Measurements from ENCODE around the gene EML2.

GRCh38 chr19:45664575-45664974 lies 25.4 kb upstream of the EML2 start:
- TF ChIP-seq, protein P1, sequence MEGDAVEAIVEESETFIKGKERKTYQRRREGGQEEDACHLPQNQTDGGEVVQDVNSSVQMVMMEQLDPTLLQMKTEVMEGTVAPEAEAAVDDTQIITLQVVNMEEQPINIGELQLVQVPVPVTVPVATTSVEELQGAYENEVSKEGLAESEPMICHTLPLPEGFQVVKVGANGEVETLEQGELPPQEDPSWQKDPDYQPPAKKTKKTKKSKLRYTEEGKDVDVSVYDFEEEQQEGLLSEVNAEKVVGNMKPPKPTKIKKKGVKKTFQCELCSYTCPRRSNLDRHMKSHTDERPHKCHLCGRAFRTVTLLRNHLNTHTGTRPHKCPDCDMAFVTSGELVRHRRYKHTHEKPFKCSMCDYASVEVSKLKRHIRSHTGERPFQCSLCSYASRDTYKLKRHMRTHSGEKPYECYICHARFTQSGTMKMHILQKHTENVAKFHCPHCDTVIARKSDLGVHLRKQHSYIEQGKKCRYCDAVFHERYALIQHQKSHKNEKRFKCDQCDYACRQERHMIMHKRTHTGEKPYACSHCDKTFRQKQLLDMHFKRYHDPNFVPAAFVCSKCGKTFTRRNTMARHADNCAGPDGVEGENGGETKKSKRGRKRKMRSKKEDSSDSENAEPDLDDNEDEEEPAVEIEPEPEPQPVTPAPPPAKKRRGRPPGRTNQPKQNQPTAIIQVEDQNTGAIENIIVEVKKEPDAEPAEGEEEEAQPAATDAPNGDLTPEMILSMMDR (IDR thresholded peaks at IDR 0.05): no peak
- no peak for TF ChIP-seq POLR2A (IDR thresholded peaks at IDR 0.05)

Data from uterus (tissue), 2 donors.